Liver (tissue), 3 donors: ENCODE results near the gene TCF19.

Source experiments
- ATF3 ChIP-seq: IDR thresholded peaks from 2 replicates; pipeline ENCODE4 v1.6.1; 2016; ENCODE audit warnings: antibody characterized with exemption
- CTCF ChIP-seq: fragments of 150-350 bp; IDR thresholded peaks from 2 replicates; pipeline ENCODE4 v1.5.1; 2017; ENCODE audit warnings: improper control_type of control experiment, low read depth, low read length; ENCODE audit not compliant: missing input control
- EGR1 ChIP-seq, 2 donors: IDR thresholded peaks; 2 replicates each; pipeline ENCODE4 v1.6.1; 2016 to 2018; ENCODE audit warnings: antibody characterized with exemption in 2 of 2, low read depth in 2 of 2
- FOXA1 ChIP-seq: IDR thresholded peaks from 2 replicates; pipeline ENCODE4 v1.6.1; 2016; ENCODE audit warnings: antibody characterized with exemption
- GABPA ChIP-seq, 2 donors: IDR thresholded peaks in 1 of 2; conservative IDR thresholded peaks in 1 of 2; 2 replicates each; pipeline ENCODE4 v1.6.1; 2016; ENCODE audit warnings: antibody characterized with exemption in 2 of 2, mild to moderate bottlenecking in 1 of 2, moderate library complexity in 1 of 2
- MAX ChIP-seq: IDR thresholded peaks from 2 replicates; pipeline ENCODE4 v1.6.1; 2016; ENCODE audit warnings: antibody characterized with exemption
- REST ChIP-seq: IDR thresholded peaks from 2 replicates; pipeline ENCODE4 v1.6.1; 2016; ENCODE audit warnings: antibody characterized with exemption, mild to moderate bottlenecking
- RXRA ChIP-seq, 2 donors: IDR thresholded peaks; 2 replicates each; pipeline ENCODE4 v1.6.1; 2017 to 2018; ENCODE audit warnings: antibody characterized with exemption in 2 of 2, mild to moderate bottlenecking in 1 of 2
- SP1 ChIP-seq: IDR thresholded peaks from 2 replicates; pipeline ENCODE4 v1.6.1; 2018; ENCODE audit warnings: antibody characterized with exemption, mild to moderate bottlenecking
- TAF1 ChIP-seq: conservative IDR thresholded peaks from 2 replicates; pipeline ENCODE4 v1.6.1; 2016; ENCODE audit warnings: antibody characterized with exemption, mild to moderate bottlenecking
- YY1 ChIP-seq: IDR thresholded peaks from 2 replicates; pipeline ENCODE4 v1.6.1; 2016; ENCODE audit warnings: antibody characterized with exemption, mild to moderate bottlenecking
- ZBTB33 ChIP-seq: IDR thresholded peaks from 2 replicates; pipeline ENCODE4 v1.6.1; 2016; ENCODE audit warnings: antibody characterized with exemption
- donor health status: healthy.
- donor health status: healthy.

- no peak for TF ChIP-seq CTCF
- TF ChIP-seq GABPA (IDR thresholded peaks at IDR 0.05 in 1 of 2, conservative IDR thresholded peaks at IDR 0.05 in 1 of 2) = no peak
- TF ChIP-seq YY1 = no peak
- no peak for TF ChIP-seq MAX
- no peak for TF ChIP-seq REST
- TF ChIP-seq RXRA (IDR thresholded peaks at IDR 0.05) = no peak
- TF ChIP-seq TAF1 = no peak
- TF ChIP-seq SP1 = no peak
- TF ChIP-seq EGR1 (IDR thresholded peaks at IDR 0.05; ENCODE audit: low read depth in 2 of 2) = no peak
- TF ChIP-seq ZBTB33 = no peak
- no peak for TF ChIP-seq ATF3
- no peak for TF ChIP-seq FOXA1
Measured at GRCh38 chr6:31175971-31176370, 17.6 kb downstream of the TCF19 start.
